Measurements from ENCODE around the gene KCTD10.

The KCTD10 gene, protein sequence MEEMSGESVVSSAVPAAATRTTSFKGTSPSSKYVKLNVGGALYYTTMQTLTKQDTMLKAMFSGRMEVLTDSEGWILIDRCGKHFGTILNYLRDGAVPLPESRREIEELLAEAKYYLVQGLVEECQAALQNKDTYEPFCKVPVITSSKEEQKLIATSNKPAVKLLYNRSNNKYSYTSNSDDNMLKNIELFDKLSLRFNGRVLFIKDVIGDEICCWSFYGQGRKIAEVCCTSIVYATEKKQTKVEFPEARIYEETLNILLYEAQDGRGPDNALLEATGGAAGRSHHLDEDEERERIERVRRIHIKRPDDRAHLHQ

DNA sequence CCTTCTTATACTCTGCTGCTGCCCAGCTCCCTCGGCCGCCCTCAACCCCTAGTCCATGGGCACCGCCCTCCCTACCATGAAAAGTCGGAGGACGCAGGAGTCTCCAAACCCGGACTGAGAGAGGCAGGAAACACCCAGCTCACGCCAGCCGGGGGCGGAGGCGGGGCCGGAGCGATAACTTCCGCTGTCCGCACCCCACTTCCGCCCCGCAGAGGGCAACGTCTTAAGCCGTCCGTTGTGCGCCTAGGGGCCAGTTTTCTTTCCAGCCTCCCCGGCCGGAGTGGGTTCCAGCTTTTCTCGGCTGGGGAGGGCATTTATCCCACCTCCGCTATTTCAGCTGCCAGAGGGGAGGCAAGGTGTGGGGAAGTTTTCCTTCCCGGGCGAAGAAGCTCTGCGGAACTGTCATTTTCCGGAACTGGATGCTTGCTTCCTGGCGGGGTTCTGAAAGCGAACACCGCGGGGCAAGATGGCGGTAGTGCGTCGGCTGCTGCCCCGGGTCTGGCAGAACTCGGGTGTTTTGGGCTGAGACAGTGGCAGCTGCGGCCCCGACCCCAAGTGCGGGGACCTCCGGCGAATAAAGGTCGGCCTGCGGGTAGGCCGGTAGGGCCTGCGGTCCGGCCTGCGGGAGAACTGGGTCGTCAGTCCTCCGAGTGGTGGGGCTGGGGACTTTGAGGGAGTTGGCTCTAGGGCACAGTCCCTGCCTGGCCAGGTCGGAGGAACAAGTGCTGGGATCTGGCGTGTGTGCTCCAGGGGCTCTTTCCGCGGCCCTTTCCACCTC is at the start of gene KCTD10, which contains the start of gene UBE3B:
Gene KCTD10 (minus strand): TSS at position 116 of the 778 bp plus-strand sequence. CDS start 38 bp downstream, at position 78.
Gene UBE3B (plus strand): TSS at position 450 of the 778 bp plus-strand sequence. CDS start 5,918 bp downstream, outside the sequence.
- Histone ChIP-seq H3K4me3 (ENCODE audit: low read length) (peak within 1 kb of the TSS; percentile 87), H3K9ac (ENCODE audit: low read length) (peak within 1 kb of the TSS; percentile 87), H3K4me2 (ENCODE audit: low read length) (peak within 1 kb of the TSS; percentile 96), H4K20me1 (ENCODE audit: insufficient read depth, low read length) (no peaks in the 10 kb centered on the region), H3K27ac (ENCODE audit: low read length) (peak within 1 kb of the TSS; percentile 67), H3K9me3 (ENCODE audit: insufficient read depth, low read length) (no peaks in the 10 kb centered on the region), H2AFZ (ENCODE audit: low read depth, low read length) (peak within 1 kb of the TSS; percentile 96), H3K27me3 (ENCODE audit: low read depth, low read length) (no peaks in the 10 kb centered on the region), H3K36me3 (replicated peaks; ENCODE audit: low read depth, low read length) (no peaks in the 10 kb centered on the region), H3K79me2 (ENCODE audit: low read length) (peaks cover 65% of the 10 kb centered on the region), H3K4me1 (ENCODE audit: low read length) (peaks cover 18% of the 10 kb centered on the region)
- TF ChIP-seq, protein P1, sequence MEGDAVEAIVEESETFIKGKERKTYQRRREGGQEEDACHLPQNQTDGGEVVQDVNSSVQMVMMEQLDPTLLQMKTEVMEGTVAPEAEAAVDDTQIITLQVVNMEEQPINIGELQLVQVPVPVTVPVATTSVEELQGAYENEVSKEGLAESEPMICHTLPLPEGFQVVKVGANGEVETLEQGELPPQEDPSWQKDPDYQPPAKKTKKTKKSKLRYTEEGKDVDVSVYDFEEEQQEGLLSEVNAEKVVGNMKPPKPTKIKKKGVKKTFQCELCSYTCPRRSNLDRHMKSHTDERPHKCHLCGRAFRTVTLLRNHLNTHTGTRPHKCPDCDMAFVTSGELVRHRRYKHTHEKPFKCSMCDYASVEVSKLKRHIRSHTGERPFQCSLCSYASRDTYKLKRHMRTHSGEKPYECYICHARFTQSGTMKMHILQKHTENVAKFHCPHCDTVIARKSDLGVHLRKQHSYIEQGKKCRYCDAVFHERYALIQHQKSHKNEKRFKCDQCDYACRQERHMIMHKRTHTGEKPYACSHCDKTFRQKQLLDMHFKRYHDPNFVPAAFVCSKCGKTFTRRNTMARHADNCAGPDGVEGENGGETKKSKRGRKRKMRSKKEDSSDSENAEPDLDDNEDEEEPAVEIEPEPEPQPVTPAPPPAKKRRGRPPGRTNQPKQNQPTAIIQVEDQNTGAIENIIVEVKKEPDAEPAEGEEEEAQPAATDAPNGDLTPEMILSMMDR (IDR thresholded peaks at IDR 0.05; ENCODE audit: low read depth, low read length), result no peak
- TF ChIP-seq EZH2phosphoT487 (IDR thresholded peaks at IDR 0.05; ENCODE audit: low read depth), result no peak

DNA sequence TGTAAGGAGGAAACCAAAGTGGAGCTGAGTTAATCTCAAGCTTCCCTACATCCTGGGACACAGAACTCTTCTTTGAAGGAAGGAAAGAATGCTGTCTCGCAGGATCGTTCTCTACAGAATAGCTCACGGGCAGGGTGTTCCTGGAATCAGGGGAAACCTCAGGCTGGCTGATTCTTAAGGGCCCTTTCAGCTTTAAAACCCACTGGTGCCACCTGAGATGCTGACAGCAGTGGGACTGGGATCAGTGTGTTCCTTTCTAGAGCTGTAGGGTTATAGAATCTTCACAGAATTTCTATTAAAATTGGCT is 48.1 kb upstream of the KCTD10 start:
- Histone ChIP-seq H3K4me1 (ENCODE audit: low read length) (no peaks in the 10 kb centered on the region), H3K4me3 (ENCODE audit: low read length) (no peak overlapping the region), H3K4me2 (ENCODE audit: low read length) (no peak overlapping the region), H3K27me3 (ENCODE audit: low read depth, low read length) (no peaks in the 10 kb centered on the region), H3K27ac (ENCODE audit: low read length) (no peak overlapping the region), H3K9ac (ENCODE audit: low read length) (no peak overlapping the region), H4K20me1 (ENCODE audit: insufficient read depth, low read length) (no peaks in the 10 kb centered on the region), H3K36me3 (replicated peaks; ENCODE audit: low read depth, low read length) (no peaks in the 10 kb centered on the region), H3K79me2 (ENCODE audit: low read length) (no peaks in the 10 kb centered on the region), H2AFZ (ENCODE audit: low read depth, low read length) (no peak overlapping the region), H3K9me3 (ENCODE audit: insufficient read depth, low read length) (no peaks in the 10 kb centered on the region)
- no peak for TF ChIP-seq EZH2phosphoT487 (IDR thresholded peaks at IDR 0.05; ENCODE audit: low read depth)
- TF ChIP-seq, protein P1 (IDR thresholded peaks at IDR 0.05; ENCODE audit: low read depth, low read length), result no peak

DNA sequence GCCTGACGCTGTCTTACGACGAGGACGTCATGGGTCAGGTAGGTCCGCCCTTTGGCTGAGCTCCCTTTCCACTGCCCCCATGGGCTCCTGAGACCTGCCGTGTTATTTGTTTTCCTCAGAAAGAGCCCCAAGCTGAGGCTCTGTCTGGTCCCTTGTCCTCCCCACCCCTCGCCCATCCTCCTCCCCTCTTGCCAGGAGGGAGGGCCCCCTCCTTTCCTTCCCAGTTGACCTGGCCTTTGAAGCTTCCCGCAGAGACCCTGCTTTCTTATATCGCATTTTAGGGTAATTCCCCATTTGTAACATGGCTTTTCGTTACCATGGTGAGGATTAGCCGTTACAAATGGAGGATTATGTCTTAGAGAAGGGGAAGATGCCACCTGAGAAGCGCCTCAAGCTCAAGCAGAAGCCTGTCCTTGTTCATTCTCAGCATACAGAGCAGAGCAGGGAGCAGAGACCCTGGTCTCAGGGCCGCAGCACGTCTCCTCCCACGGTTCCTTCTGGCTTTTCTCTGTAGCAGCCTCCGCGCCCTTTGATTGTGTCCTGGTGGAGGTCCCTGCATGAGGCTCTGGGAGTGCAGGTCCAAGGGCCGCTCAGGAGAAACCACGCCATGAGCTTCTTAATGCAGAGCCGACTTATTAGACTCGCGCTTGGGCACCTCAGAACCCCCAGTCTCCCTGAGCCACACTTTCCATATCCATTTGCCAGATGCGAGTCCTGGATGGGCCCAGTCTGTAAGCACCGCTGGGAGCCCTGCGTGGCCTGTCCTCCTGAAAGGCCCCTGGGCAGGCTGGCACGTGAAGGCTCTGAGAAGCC is 47.6 kb upstream of the KCTD10 start:
- no peaks in the 10 kb centered on the region for H3K36me3 ChIP-seq (replicated peaks; ENCODE audit: low read depth, low read length)
- H4K20me1 ChIP-seq (ENCODE audit: insufficient read depth, low read length), result no peaks in the 10 kb centered on the region
- TF ChIP-seq, protein P1 (IDR thresholded peaks at IDR 0.05; ENCODE audit: low read depth, low read length), result no peak
- TF ChIP-seq EZH2phosphoT487 (IDR thresholded peaks at IDR 0.05; ENCODE audit: low read depth), result no peak

More for the DNA sequence above, 47.6 kb upstream of the KCTD10 start:
- Histone ChIP-seq H2AFZ (ENCODE audit: low read depth, low read length) (no peak overlapping the region), H3K9ac (ENCODE audit: low read length) (no peak overlapping the region), H3K79me2 (ENCODE audit: low read length) (no peaks in the 10 kb centered on the region), H3K4me1 (ENCODE audit: low read length) (no peaks in the 10 kb centered on the region), H3K27me3 (ENCODE audit: low read depth, low read length) (no peaks in the 10 kb centered on the region), H3K4me2 (ENCODE audit: low read length) (no peak overlapping the region), H3K9me3 (ENCODE audit: insufficient read depth, low read length) (no peaks in the 10 kb centered on the region), H3K27ac (ENCODE audit: low read length) (no peak overlapping the region), H3K4me3 (ENCODE audit: low read length) (no peak overlapping the region)

Data from OCI-LY3 (cell line).